GM13977 (cell line): ENCODE results near the gene KLHL15.

Experiments
- DNase-seq: peaks from one replicate; pipeline ENCODE4 v3.0.0; 2012; ENCODE audit warnings: low spot score
- CTCF ChIP-seq: IDR thresholded peaks from 2 replicates; pipeline ENCODE4 v1.5.1; 2012; ENCODE audit warnings: mild to moderate bottlenecking, control low read depth; ENCODE audit not compliant: insufficient read depth; ENCODE audit errors: extremely low read depth, missing control alignments
- in situ Hi-C: fragments of 300-500 bp; cut with MboI; formaldehyde crosslinking; loops from one replicate; pipeline ENCODE4 v1.12.0; 2022; ENCODE audit warnings: low sequenced_read_pairs, low pct_unique_long_range_greater_than_20kb, mixed read lengths, inconsistent platforms; ENCODE audit not compliant: unreplicated experiment

KLHL15 gene

DNA sequence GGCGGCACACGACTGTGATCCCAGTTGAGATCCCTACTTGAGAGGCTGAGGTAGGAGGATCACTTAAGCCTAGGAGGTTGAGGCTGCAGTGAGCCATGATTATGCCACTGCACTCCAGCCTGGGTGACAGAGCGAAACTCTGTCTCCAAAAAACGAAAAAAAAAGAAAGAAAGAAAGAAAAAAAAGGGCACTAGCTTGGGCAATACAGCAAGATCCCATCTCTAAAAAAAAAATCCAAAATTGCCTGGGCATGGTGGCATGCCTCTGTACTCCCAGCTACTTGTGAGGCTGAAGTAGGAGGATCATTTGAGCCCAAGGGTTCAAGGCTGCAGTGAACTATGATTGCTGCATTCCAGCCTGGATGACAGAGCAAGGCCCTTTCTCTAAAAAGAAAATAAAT is 10.7 kb upstream of the KLHL15 start:
- no peak for DNase-seq
- TF ChIP-seq CTCF: no peak
- in situ Hi-C loops: no loop called here

- TF ChIP-seq CTCF: no peak
Observed at GRCh38 chrX:24034485-24034884, 7.5 kb upstream of the KLHL15 start.

DNA sequence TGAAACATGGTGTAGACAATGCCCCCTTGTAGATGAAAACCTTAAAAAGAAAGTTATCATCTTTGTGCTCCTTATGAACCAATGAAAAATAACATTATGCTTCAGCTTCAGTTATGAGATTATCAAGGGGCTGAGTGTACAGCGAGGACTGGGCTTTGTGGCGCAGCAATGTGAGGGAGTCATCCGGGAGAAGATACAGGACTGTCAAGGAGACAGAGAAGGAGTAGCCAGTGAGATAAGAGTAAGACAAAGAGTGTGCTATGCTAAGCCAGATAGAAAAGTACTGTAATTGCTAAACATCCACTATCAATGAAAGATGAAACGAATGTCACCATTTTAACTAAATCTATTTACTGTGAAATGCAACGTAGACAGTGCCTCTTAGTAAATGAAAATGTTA is 3.6 kb upstream of the KLHL15 start:
- TF ChIP-seq CTCF: no peak
- in situ Hi-C loops: no loop called here
- no peak for DNase-seq

More at GRCh38 chrX:24034485-24034884, 7.5 kb upstream of the KLHL15 start:
- DNase-seq: no peak
- in situ Hi-C loops: no loop called here

- DNase-seq: no peak
- in situ Hi-C loops: loop anchor here (10.0 kb wide), 1 partner anchor 113 kb away; no protein-coding TSS in a partner anchor
Observed at GRCh38 chrX:24027985-24028384, 999 bp upstream of the KLHL15 start.

DNA sequence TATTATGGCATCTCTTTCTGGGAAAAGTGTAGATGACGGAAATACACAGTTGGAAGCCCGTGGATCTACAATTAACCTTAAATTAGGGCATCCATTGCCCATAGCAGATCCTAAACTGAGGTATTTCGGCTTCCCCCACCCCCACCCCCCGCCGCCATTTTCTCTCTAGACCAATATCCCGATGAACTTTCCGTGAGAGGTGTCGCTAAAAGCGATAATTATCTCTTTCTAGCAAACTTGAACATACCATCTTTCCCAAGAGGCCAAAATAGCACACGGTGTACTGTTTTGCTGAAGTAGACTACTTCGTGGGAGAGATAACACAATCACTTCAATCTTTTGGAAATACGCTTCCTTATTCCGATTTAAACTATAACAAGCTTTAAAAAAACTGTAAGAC is 554 bp downstream of the KLHL15 start:
- in situ Hi-C loops: loop anchor here (10.0 kb wide), 1 partner anchor 112 kb away; no protein-coding TSS in a partner anchor
- TF ChIP-seq CTCF: no peak
- DNase-seq: no peak

More at GRCh38 chrX:24027985-24028384, 999 bp upstream of the KLHL15 start:
- no peak for TF ChIP-seq CTCF

- DNase-seq: no peak
- no peak for TF ChIP-seq CTCF
- in situ Hi-C loops: loop anchor here (10.0 kb wide), 1 partner anchor 111 kb away; no protein-coding TSS in a partner anchor
Observed at GRCh38 chrX:24025741-24026403, 1.1 kb downstream of the KLHL15 start.
